SJCRH30 (cell line): ENCODE measurements around the gene ZSCAN12. TPM values are rescaled to one million over a fixed set of nuclear protein-coding genes. Genes with fewer than 3 reads are reported as not detected.
A peak's percentile ranks its signal among the peaks of the same experiment; 100 is the strongest.

ENCODE experiments used
- DNase-seq, 2 experiments: peaks; one replicate each; pipeline ENCODE4 v3.0.0-alpha.2; 2015 to 2020
- H3K27ac ChIP-seq: fragments of 250-450 bp; sonication (Bioruptor Pico); 2 replicates; pipeline ENCODE4 v1.5.1; 2020; ENCODE audit warnings: mild to moderate bottlenecking, moderate library complexity
- H3K27me3 ChIP-seq: fragments of 250-450 bp; sonication (Bioruptor Pico); 2 replicates; pipeline ENCODE4 v1.5.1; 2020; ENCODE audit warnings: mild to moderate bottlenecking, moderate library complexity
- H3K36me3 ChIP-seq: fragments of 250-450 bp; sonication (Bioruptor Pico); 2 replicates; pipeline ENCODE4 v1.5.1; 2020; ENCODE audit warnings: mild to moderate bottlenecking, moderate library complexity
- H3K4me1 ChIP-seq: fragments of 250-450 bp; sonication (Bioruptor Pico); 2 replicates; pipeline ENCODE4 v1.5.1; 2020; ENCODE audit warnings: mild to moderate bottlenecking, moderate library complexity
- H3K4me3 ChIP-seq: fragments of 250-450 bp; sonication (Bioruptor Pico); 2 replicates; pipeline ENCODE4 v1.5.1; 2020; ENCODE audit warnings: mild to moderate bottlenecking, moderate library complexity
- H3K9me3 ChIP-seq: fragments of 250-450 bp; sonication (Bioruptor Pico); replicated peaks from 2 replicates; pipeline ENCODE4 v1.5.1; 2020; ENCODE audit warnings: mild to moderate bottlenecking, moderate library complexity
- total RNA-seq: library from RNA; depleted of rRNA; stranded (reverse); fragments of >200 nt; shearing (Covaris generic); gene quantifications from 2 replicates; pipeline ENCODE4 v1.2.3, GENCODE V29; 2014; rRNA removed

The ZSCAN12 gene
- total RNA-seq, 1 experiment from 2014 or later = 10.5 TPM

- Histone ChIP-seq H3K27ac (peak overlapping the region; percentile 95), H3K9me3 (no peaks in the 10 kb centered on the region), H3K4me1 (peaks cover 7% of the 10 kb centered on the region; the same call in 1 of the 2 replicates), H3K27me3 (no peaks in the 10 kb centered on the region), H3K4me3 (peak overlapping the region; percentile 68), H3K36me3 (no peaks in the 10 kb centered on the region)
- DNase-seq = no peak
These were observed 65.1 kb downstream of the ZSCAN12 start for GRCh38 chr6:28334286-28335039.

GRCh38 chr6:28333599-28334018, 65.9 kb downstream of the ZSCAN12 start:
- no peaks in the 10 kb centered on the region for H3K36me3 ChIP-seq
- peaks cover 7% of the 10 kb centered on the region; the same call in 1 of the 2 replicates for H3K4me1 ChIP-seq
- H3K4me3 ChIP-seq = no peak overlapping the region
- no peaks in the 10 kb centered on the region for H3K9me3 ChIP-seq
- H3K27me3 ChIP-seq = no peaks in the 10 kb centered on the region
- no peak overlapping the region for H3K27ac ChIP-seq
- no peak for DNase-seq

- no peaks in the 10 kb centered on the region for H3K9me3 ChIP-seq
- peaks cover 7% of the 10 kb centered on the region; the same call in 1 of the 2 replicates for H3K4me1 ChIP-seq
- H3K4me3 ChIP-seq = no peak overlapping the region
- H3K27me3 ChIP-seq = no peaks in the 10 kb centered on the region
- H3K27ac ChIP-seq = no peak overlapping the region
- no peaks in the 10 kb centered on the region for H3K36me3 ChIP-seq
- DNase-seq = no peak
These were observed 66.5 kb downstream of the ZSCAN12 start for GRCh38 chr6:28333047-28333446.

GRCh38 chr6:28330041-28330440, 69.5 kb downstream of the ZSCAN12 start:
- no peaks in the 10 kb centered on the region; the same call in 1 of the 2 replicates for H3K4me1 ChIP-seq
- no peaks in the 10 kb centered on the region for H3K27me3 ChIP-seq
- H3K36me3 ChIP-seq = no peaks in the 10 kb centered on the region
- peaks cover 12% of the 10 kb centered on the region for H3K9me3 ChIP-seq
- H3K27ac ChIP-seq = no peak overlapping the region
- no peak overlapping the region for H3K4me3 ChIP-seq
- DNase-seq = no peak

Other genes starting within 250 kb of the ZSCAN12 start
- 14.0 and 15.5 TPM in 2 replicates for gene ZSCAN9, start 174.5 kb downstream of the ZSCAN12 start, total RNA-seq
- 4.4 and 4.8 TPM in 2 replicates for gene ZKSCAN4, start 147.5 kb downstream of the ZSCAN12 start, total RNA-seq
- gene NKAPL, start 140.4 kb downstream of the ZSCAN12 start, total RNA-seq = not detected in 2 replicates
- gene ZSCAN26, start 132.6 kb downstream of the ZSCAN12 start, total RNA-seq = 12.1 and 12.7 TPM in 2 replicates
- 9.7 and 11.2 TPM in 2 replicates for gene PGBD1, start 118.2 kb downstream of the ZSCAN12 start, total RNA-seq
- 1.9 and 2.6 TPM in 2 replicates for gene ZSCAN31, start 63.6 kb downstream of the ZSCAN12 start, total RNA-seq
- 3.9 and 4.6 TPM in 2 replicates for gene ZKSCAN3, start 49.8 kb downstream of the ZSCAN12 start, total RNA-seq
- gene ZSCAN23, start 43.7 kb upstream of the ZSCAN12 start, total RNA-seq = 1.1 and 2.3 TPM in 2 replicates
- gene GPX6, start 116.0 kb upstream of the ZSCAN12 start, total RNA-seq = not detected in 2 replicates
- not detected in 2 replicates for gene GPX5, start 126.1 kb upstream of the ZSCAN12 start, total RNA-seq